NCI-H187 (cell line): ENCODE data around the gene ARHGEF4.

Experiments
- DNase-seq, 2 experiments: peaks; one replicate each; lab custom pipeline; 2025; lab: John Stamatoyannopoulos, UW

Gene ARHGEF4

GRCh38 chr2:131016826-131017741, 180.4 kb downstream of the ARHGEF4 start:
- no peak for DNase-seq

GRCh38 chr2:131022731-131023130, 186.0 kb downstream of the ARHGEF4 start:
- DNase-seq, result no peak

- DNase-seq, result no peak
Observed at GRCh38 chr2:131023758-131024157, 187.0 kb downstream of the ARHGEF4 start.

DNA sequence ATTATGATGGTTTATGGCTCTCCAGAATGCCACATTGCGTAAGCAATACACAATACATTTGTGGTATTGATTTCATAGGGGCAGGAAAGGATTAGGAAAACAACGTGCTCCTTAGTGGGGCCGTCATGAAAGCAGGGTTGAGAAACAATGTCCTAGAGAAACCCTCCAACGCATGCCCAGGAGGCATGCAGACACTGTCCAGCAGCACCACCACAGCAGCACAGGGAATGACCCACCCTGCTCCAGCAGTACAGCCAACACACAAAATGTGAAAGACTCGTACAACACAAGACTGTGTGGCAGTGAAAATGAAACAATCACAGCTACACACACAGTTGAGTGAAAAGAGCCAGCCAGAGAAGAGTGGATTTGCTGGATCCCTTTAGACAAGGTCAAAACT, 190.2 kb downstream of the ARHGEF4 start:
- no peak for DNase-seq

DNA sequence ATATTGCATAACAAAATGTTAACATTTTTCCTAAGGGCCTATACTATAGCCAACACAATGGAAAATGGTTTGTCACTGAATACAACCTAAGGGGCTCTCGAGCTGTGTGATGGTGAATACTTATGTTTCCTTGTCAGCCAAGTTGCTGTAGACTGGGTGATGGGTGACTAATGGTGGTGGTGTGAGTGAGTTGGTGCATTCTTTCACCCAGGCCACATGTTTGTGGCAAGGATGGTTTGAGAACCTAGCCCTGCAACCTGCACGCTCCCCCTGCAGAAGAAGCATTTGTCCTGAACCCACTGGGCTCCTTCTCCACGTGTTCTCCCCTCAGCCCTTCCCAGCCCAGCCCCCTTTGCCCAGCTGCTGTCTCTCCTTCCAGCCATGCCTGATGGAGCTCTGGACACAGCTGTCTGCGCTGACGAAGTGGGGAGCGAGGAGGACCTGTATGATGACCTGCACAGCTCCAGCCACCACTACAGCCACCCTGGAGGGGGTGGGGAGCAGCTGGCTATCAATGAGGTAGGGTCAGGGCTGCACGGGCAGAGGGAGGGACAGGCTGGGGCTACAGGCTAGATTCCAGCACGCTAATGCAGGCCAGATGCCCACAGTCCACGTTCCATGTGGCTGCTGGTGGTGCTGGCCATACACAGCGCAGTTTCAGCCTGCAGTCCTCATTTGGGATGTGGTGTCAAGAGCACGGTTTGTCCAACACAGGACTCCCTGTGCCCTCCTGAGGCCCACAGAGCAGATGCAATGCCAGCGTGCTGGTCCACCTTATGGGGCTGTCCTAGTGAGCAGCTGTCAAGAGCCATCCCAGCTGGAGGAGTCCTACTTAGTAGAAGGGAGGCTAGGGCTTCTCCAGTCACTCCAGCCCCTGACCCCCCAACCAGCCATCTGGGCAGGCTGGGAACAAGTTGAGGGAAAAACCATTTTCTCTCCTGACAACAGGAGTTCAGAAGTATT, 191.1 kb downstream of the ARHGEF4 start:
- DNase-seq, result no peak

- DNase-seq, result no peak
Observed at GRCh38 chr2:131029812-131030211, 193.1 kb downstream of the ARHGEF4 start.

DNA sequence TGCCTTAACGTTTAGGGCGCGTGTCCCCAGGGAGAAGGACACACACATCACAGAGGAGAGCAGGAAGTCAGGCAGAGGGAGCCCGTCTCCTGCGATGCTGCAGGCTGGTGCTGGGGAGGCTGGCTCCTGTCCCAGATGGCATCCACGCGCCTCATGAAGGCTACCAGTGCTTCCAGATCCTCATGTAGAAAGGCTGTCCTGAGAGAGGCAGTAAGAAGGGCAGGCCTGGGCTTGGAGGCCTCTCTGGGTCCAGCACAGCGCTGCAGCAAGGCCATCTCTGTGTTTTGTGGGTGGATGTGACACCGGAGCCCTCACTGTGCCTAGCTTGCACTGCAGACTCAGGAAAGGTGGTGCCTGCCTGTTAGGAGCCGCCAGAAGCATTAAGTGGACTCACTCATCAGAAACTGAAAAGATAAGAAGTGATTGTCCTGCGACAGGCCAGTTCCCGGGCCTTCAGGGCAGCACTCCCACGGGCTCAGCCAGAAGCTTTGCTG, 193.8 kb downstream of the ARHGEF4 start:
- no peak for DNase-seq

GRCh38 chr2:131031431-131031841, 194.7 kb downstream of the ARHGEF4 start:
- DNase-seq, result no peak

DNA sequence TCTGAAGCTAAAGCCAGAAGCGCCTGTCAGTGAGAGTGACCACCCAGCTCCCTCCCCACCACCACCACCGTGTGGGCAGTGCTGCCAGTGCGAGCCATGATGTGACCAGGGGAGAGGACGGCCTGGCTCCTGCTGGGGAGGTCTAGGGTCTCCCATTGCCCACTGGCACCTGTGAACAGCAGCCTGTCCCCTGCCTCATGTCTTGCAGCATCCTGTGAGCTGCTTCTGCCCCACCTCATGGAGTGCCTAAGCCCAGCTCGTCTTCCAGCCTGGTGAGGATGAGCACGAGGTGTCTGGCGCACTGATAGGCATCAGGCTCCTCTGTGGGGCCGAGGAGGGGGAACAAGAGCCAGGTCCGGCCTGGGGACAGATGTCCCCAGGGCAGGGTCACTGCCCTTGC, 195.2 kb downstream of the ARHGEF4 start:
- no peak for DNase-seq

DNA sequence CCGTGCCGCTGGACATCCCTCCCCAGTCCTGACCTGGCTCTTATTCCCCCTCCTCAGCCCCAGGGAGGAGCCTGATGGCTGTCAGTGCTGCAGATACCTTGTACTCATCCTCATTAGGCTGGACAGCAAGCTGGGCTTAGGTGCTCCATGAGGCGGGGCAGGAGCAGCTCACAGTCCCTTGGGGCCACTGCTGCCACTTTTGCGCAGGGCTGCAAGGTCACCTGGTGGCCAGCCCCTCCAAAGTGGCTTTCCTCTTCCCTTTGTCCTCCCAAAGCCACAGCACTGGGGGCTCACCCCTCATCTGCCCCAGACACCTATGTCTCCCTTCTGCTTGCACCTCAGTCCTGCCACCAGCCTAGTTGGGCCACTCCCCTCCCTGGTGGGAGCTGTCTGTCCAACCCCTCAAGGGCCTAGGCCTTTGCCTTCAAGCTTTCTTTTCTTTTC, 195.7 kb downstream of the ARHGEF4 start:
- no peak for DNase-seq

DNA sequence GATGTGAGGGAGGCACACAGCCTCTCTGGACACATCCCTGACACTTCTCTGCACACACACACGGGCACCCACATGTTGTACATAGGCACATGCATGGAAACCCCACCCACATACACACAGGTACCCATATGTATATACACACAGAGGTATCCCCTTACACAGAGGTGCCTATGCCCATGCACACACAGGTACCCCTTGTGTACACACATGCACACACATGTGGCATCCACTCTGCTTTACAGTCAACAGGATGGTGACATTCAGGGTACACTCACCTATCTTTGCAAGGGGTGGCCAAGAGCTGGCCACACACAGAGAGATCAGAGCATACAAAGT, 197.0 kb downstream of the ARHGEF4 start:
- DNase-seq, result no peak

DNA sequence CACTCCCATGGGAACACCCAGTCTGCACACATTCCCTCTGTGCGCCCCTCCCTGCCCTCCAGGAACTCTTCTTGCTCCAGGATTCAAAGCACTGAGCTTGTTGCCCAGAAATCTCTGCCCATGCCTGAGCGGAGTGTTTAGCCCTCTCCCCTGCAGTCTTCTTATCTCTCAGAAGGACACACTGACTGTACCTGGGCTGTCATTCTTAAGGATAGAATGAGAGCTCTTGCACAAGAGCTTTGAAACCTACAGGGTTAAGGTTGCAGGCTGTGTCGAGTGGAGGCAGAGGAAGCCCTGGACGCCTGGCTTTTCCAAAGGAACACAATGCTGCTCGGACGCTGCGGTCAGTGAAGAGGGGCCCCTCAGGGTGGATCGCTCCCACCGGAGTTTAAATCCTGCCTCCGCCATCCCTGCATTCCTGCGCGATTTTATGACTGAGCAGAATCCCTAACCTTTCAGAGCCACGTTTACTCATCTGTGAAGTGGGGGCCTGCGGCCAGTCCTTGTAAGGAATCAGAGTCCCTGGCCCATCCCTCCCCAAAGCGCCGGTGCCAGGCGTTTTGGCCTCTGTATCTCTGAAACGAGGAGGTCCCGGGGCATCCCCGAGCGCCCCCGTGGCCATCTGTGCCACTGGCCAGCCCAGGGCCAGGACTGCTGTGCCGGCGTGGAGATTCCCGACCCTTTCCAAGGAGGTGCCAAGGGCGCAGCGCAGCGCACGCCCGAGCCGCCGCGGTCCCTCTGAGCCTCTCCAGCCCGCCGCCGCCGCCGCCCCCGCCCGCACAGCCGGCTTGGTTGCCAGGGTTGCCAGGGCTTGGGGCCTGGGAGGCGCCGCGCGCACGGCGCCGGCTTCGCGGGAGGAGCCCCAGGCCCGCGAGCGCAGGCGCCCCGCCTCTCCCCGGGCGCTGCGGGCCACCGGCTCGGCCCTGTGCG, 197.7 kb downstream of the ARHGEF4 start:
- DNase-seq, result no peak

DNA sequence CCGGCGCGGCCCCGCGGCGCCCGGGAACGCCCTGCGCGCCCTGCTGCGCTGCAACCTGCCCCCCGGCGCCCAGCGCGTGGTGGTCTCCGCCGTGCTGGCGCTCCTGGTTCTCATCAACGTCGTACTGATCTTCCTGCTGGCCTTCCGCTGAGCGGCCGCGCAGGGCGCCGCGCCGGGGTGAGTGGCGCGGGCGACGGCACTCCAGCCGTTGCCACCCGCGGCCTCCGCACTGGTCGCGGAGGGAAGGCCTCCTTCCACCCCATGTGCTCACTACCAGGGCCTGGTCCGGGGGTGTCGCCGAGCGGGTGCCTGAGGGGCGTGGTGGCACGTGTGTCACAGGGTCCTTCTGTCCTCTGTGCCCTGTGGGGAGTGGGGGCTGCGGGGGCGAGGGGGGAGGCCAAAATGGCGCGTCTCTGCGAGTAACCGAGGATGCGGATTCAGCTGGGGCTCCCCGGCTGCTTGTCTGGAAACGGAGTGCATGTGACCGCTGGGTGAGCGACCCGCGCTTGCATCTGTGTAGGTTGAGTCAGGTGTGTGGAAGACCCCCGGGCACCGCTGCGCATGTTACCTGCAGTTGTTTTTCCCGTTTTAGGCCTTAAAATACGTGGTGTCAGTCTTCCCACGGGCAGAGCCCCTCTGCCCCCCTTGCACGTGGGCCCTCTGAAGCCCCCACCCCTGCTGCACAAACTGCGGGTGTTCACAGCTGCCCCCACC, 198.6 kb downstream of the ARHGEF4 start:
- DNase-seq, result no peak

DNA sequence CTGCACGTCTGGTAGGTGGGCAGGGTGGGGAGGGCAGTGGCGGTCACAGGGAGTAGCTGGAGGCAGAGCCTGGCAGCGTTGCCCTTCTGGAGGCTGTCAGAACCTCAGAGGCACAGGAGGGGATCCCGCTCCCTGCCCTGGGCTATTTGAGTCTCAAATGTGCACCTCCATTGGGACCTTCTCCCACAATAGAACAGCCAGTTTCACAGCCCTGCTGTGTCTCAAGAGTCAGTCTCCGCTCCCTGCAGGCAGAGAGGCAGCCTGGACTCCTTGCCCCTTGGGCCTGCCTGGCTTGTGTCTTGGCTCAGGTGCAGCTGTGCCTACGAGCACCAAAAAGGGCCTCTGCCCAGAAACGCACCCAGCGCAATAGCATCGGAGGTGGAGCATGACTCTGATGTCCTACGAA, 199.1 kb downstream of the ARHGEF4 start:
- no peak for DNase-seq

- DNase-seq, result no peak
Observed at GRCh38 chr2:131036269-131036668, 199.6 kb downstream of the ARHGEF4 start.

GRCh38 chr2:131036696-131037397, 200.1 kb downstream of the ARHGEF4 start:
- DNase-seq, result no peak

GRCh38 chr2:131037398-131038257, 200.9 kb downstream of the ARHGEF4 start:
- no peak for DNase-seq

DNA sequence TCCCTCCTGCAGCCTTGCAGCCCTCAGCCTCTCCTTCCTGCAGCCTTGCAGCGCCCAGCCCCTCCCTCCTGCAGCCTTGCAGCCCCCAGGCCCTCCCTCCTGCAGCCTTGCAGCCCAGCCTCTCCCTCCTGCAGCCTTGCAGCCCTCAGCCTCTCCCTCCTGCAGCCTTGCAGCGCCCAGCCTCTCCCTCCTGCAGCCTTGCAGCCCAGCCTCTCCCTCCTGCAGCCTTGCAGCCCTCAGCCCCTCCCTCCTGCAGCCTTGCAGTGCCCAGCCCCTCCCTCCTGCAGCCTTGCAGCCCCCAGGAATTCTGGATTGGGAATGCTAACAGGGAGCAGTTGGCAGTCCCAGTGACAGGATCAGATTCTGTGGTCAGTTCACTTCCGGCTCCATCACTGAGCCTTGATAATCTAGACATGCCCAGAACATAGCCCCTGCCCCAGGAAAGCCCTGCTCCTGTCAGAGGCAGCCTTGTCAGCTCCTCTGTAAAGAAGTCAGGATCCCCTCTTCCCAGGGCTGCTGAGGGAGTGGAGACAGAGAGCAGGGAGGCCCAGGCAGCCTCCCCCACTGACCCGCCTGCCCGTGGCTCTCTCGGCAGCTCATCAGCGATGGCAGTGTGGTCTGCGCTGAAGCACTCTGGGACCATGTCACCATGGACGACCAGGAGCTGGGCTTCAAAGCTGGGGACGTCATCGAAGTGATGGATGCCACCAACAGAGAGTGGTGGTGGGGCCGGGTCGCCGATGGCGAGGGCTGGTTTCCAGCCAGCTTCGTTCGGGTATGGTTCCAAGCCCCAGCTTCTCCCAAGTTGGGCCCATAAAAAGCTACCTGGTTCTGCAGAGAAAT, 201.8 kb downstream of the ARHGEF4 start:
- DNase-seq, result no peak
